Inflammatory macrophage (primary cell): ENCODE data around the gene SLC22A31.

Experiments
- DNase-seq, 2 donors: peaks; one replicate each; pipeline ENCODE4 v3.0.0-alpha.2; 2020 to 2022

The SLC22A31 gene

DNA sequence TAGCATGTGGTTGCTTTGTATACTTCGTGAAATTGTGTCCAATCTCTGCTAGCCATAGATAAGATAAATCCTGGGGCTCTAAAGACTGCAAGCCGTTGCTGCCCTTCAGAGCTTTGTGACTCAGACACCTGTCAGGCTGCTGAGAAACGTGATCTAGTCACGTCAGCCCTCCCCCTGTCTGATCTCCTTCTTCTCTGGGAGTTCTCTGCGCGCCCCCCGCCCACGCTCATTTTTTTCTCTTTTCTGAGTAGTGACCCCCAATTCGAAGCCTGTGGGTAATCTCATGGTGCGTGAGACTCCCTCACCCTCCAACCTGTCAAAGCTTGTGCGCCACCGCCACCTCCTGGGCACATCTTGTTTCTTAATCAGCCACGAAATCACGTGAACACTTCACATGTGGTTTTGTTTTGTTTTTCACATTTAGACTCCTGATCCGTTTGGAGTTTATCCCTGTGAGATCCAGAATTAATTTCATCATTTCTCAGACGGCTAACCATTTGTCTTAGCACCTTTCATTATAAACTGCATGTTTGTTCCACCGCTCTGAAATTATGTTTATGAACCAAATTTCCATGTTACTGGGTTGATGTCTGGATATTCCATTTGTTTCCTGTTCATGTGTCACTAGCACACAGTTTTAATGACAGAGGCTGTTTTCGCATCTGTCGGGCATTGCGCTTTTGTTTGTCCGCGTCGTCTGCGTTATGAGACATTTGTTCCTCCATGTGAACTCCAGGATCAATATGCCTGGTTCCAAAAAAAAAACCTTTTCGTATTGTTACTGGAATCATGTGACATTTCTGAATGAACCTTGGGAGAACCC lies 16.2 kb upstream of the SLC22A31 start:
- peak; percentile 78 to 82 for DNase-seq

DNA sequence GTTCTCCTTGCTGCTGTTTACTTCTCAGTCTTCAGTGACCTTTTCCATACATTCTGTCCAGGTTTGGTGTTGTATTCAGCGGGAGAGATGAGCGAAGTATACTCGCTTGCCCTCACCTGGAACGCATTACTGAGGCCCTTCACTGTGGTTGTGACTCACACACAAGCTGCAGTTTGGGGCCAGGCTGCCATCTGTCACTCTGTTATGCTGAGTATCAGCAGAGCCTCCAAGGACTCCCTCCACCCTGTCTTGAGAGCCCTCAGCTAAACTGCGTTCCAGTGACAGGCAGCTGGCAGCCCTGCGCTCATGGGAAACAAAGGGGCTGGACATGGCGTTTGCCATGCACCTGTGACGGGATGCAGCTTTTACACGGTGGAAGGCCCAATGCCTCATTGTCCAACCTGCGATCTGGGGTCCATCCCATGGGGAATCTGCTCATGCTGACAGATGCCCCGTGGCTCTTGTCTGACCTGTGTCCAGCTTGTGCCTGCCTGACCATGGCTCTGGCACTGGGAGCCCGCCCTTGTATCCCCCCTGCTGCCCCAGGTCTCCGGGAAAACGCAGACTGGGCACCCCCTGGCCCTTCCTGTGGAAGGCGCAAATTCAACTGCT lies 10.7 kb upstream of the SLC22A31 start:
- DNase-seq: no peak

DNA sequence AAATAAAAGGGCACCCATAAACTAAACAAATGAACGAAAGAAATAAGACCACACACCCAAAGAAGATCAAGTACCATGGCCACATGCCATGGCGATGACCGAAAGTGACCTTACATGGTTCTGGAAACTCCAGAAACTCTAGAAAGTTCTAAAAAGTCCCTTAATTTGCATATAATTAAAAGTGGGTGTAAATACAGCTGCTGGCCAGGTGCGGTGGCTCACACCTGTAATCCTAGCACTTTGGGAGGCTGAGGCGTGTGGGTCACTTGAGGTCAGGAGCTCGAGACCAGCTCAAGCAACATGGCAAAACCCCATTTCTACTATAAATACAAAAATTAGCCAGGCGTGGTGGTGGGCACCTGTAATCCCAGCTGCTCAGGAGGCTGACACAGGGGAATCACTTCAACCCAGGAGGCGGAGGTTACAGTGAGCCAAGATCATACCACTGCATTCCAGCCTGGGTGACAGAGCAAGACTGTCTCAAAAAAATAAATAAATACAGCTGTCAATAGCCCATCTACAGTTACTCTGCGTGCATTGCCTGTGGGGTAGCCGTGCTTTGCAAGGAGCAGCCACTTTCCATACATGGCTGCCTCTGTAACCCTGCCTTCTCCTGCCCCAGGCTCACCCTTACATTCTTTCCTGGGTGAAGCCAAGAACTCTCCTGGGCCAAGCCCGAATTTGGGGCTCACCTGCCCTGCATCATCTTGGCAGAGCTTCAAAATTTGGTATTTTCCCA lies 10.0 kb upstream of the SLC22A31 start:
- no peak for DNase-seq

DNA sequence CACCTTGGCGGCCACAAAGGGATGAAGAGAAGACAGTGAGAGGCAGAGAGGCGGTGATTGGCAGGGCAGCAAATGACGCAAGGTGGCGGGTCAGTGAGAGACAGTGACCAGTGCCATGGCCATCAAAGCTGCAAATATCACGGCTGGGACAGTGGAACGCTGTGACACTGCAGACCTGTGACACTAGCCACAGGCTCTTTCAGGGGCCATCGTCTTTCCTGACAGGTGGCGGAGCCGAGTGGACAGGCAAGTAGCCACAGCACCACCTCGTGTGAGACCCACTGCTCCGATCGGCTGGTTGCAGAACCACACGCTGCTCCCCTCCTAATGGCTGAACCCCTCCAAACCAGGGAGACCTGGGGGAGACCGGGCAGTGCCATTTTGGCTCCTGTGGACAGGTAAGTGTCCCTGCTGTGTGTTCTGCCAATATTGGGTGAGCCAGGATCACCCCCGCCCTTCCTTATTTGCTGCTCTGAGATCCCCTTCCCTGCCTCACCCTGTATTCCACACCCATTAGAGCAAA lies 9.2 kb upstream of the SLC22A31 start:
- DNase-seq: no peak

DNA sequence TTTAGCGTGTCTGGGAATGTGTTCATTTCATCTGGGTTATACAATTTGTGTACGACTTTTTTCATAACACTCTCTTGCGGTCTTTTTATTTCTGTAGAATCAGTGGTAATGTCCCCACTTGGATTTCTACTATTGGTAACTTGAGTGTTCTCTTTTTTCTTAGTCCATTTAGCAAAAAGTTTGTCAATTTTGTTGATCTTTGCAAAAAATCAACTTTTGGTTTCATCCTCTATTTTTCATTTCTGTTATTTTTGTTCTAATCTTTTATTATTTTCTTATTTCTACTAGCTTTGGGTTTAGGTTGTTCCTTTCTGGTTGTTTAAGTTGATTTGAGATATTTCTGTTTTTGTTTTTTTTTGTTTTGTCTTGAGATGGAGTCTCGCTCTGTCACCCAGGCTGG lies 7.7 kb upstream of the SLC22A31 start:
- DNase-seq: no peak

DNA sequence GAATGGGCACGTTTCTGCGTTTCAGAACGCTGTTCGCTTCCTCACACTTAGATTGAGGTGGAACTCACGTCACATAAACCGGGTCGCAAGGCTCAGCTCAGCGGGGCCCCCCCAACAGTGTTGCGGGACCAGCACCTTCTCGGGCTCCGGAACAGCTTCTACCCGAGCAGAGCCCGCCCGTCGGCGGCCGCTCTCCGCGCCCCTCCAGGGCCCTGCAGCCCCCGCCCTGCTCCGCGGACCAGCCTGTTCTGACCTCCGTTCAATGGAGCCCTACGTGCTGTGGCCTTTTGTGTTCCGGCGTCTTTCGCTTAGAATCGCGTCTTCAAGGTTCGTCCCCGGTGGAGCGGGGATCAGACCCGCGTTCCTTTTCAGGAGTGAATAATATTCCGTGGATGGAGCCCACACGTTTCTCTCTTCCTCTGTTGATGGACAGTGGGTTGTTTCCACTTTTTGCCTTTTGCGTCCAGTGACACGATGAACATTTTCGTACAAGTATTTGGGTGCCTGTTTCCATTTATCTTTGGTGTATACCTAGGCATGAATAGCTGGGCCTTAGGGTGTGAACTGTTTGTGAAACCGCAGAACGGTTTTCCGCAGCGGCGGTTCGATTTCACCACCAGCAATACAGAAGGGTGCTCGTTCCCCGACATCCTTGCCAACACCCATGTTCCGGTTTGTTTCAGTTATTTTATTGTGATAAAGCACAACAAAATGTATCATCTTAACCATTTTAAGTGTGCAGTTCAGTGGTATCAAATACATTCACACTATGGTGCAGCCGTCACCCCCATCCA lies 2.3 kb upstream of the SLC22A31 start:
- no peak for DNase-seq

DNA sequence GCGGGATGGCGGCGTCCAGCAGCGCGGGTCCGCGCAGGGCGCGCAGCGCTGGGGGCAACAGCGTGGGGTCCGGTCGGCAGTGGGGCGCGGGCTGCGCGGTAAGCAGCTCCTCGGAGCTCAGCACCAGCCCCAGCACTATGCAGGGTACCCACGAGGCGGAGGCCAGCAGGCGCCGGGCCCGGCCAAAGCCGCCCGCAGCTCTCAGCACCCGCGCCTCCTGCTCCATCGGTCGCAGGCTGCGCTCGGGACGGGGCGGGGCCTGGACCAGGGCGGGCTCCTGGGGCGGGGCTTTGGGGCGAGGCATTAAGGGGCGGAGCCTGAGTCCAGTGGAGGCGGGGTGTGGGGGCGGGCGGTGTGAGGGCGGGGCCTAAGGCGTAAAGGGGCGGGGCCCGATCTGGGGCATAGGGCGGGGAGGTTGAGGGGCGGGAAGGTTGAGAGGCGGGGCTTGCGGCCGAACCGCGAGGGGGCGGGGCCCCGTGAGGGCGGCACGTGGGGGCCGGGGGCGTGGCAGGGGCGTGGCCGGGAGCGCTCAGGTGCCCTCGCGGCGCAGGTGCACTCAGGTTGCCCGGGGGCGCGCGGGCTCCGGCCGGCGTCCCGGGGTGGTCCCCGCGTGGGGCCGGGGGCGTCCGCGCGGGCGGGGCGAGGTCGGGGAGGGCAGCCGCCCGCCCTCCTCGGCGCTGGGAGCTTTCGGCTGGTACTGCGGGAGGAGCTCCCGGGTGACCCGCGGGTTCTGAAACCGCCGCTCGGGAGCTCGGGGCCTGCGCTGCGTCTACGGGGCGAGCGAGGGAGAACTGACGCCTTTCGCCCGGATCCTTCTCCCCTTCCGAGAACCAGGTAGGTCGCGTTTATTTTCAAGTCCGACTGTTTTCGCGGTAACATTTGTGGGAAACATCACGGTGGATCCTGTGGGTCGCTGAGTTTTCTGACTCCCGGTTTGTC lies 1.4 kb upstream of the SLC22A31 start:
- DNase-seq: peak; percentile 56 to 59

DNA sequence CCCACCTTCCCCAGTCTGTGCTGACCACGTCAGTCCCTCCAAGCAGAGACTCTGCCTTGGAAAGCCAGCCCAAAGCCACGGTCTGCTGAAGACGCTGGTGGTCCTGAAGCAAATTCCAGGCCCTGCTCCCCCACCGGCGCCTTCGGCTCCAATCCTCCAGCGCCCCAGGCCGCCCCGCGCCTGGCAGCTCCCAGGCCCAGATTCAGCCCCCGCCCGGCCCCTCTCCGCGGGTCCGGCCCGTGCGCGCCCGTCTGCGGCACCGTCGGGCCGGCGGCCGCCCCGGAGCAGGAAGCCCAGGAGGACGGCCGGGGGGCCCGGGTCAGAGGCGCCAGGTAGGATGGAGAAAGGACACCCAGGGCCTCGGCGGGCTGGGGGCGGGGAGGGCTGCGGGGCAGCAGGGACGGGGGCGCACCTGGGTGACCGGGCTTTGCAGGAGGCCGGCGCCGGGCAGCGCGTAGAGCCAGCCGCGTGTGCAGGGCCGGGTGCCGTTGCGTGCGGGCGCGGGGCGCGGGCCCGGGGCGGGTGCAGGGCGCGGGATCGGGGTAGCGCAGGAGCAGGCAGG lies 594 bp upstream of the SLC22A31 start:
- no peak for DNase-seq

DNA sequence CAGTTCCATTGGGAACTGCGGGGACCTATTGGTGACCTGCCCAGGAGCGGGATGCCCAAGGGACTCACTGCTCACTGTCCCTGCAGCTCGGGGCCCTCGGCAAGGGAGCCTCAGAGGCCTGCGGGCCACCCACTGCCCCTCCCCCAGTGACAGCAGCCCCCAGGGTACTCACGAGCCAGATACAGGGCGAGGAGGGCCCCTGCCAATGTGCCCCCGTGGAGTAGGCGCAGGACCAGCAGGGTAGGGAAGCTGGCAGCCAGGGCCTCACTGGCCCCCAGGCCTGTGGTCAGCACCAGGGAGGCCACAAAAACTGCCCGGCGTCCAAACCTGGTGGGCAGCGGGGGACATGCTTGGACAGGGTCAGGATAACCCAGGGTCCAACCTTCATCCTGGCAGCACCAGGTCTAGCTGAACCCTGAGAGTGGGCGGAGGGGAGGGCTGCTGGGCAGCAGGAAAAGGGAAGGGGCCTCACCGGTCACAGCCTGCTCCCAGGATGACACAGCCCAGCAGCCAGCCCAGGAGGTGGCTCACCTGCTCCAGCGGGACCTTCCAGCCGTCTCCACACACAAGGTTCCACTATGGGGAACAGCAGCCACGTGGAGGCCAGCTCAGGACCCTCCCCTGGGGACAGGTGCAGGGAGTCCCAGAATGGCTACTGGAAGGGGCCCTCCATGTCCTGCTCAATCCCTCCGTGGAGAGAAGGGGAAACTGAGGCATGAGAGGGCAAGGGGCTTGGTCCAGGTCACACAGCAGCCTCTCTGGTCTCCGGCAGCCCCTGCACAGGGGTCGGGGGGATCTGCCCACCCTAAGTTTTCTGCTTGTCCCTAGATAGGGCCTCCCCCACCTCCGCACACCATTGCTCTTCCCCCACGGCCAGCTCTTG lies 855 bp downstream of the SLC22A31 start:
- DNase-seq: no peak

DNA sequence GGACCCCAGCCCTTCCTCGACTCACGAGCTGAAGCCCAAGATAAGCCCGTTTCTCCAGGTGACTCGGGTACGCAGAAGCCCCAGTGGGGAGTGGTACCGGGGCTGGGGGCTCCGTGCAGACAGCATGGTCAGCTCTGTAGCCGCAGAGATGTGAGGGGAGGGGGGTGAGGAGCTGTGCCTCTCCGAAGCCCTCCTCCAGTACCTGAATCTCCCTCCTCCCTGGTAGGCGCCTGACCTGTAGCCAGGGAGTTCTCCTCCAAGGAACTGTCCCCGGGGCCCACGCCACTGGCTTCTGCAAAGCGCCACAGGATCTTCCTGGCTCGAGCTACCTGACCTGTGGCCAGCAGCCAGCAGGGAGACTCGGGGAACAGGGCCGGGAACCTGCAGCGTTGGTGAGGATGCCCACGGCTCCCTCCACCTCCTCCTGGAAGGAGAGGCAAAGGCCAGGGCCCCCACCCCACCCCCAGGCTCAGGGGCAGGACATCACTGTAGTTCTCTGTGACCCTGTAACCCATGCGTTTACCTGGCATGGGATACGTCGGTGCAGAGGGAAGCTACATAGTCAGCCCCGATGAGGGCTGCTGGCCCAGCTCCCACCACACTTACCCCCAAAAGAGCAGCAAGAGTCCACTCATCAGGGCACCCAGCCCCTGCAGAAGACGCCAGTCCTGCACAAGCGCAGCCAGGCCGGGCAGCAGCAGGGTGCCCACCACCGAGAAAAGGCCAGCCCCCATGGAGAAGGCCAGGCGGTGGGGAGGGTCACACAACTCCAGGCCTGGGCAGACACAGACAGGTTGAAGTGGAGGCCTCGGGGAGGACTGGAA lies 1.7 kb downstream of the SLC22A31 start:
- DNase-seq: no peak

DNA sequence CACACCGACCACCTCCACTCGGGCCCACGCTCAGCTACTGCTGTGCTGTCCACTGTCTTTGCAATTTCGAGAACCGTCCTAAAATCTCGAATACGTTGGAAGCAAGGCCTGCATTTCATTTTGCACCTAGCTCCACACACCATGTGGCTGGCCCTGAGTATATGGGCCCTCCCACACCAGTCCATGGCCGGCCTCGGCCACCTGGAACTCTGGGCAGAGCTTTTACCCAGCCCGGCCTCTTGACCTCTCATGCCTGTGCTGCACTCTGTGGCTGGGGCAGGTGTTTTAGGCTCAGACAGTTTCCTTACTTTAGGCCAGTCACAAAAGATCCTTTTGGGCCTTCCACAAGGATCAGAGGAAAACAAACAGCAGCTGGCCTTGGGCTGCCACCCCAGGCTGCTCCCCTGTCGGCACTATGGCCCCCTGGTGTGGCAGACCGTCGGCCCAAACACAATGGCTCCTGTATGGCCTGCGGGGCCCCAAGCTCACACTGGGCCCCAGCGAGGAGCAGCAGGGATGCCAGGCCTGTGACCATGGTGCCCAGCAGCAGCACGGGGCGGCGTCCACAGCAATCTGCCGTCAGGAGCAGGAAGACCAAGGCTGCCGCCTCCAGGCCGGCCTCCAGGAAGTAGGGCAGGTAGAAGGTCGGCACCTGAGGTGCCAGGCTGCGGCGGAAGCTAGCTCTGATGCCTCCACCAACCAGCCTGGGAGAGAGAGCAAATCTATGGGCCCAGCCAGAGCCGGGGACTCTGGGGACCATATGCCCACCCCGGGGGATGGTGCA lies 2.5 kb downstream of the SLC22A31 start:
- no peak for DNase-seq

DNA sequence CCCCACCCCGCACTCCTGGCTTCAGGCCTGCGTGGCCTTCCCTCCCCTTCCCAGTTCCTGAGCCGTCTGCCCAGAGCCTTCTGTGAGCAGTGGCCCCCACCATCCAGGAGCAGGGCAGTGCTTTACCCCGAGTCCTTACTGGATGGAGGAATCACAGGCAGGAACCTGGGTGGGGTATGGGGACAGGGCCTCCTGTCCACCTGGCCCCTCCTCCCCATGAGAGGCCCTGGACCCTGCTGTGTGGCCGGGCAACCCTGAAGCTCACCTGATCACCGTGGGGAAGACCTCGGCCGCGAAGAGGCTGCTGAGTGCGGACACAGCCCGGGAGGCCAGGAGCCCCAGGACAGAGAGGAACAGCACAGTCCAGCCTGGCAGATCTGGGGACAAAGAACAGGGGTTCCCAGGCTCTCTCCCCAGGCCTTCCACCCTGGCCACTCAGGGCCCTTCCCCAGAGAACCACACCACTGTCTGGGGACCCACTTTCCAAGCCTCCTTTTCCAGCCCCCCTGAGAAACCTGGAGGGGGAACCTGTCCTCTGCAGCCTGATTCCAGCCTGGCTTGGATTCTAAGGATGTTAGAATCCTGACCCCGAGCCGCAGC lies 3.2 kb downstream of the SLC22A31 start:
- DNase-seq: no peak

DNA sequence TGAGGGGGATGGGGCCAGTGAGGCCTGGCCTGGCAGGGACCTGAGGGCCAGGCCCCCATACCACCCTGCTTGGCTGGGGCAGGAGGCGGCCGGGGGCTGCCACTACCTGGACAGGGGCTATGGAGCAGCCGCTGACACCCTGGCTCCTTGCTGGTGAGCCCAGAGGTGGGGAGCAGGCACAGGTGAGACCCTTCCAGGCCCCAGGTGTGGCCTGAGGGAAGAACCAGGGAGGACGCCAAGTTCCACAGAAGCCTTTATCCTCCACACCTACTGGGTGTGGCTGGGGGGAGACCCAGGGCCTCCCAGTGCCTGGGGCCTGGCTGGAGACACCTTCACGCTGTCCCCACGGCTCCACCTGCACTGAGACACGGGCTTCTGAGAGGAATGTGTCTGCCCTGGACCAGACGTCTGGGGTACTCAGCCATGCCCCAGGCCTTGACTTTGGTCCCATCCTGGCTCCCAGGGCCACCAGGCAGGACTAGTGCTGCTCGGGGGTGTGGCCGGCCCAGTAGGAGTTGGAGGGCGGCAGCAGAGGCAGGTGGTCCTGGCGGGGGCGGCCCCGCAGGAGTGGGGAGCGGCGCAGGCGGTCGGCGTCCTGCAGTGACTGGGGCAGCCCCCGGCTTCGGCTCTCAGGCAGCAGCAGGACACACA lies 4.7 kb downstream of the SLC22A31 start:
- no peak for DNase-seq

DNA sequence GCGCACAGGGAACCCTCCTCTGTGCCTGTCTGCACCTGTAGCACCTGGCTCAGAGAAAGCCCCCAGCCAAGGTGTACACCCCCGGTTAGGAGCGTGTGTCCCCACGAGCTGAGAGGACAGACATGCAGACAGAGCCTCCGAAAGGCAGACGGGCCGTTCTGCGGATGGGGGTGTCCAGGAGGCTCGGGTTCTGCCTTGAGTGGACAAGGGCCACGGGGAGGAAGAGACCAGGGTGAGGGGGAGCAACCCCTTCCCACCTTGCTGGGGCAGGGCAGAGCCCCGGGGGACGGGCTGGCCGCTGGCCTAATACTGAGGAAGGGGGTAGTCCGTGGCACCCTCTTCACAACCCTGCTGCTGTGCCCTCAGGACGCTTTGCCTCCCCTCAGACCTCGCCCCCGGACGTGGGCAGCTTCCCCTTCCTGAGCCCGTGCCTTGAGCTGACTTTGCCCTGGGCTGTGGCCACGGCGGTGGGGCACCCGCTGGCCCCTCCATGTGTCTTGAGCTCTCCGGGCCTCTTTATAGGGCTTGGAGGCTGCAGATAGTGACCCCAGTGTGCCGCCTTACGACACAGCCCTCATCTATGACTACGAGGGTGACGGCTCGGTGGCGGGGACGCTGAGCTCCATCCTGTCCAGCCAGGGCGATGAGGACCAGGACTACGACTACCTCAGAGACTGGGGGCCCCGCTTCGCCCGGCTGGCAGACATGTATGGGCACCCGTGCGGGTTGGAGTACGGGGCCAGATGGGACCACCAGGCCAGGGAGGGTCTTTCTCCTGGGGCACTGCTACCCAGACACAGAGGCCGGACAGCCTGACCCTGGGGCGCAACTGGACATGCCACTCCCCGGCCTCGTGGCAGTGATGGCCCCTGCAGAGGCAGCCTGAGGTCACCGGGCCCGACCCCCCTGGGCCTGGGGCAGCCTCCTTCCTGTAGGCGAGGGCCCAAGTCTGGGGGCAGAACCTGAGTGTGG lies 5.7 kb downstream of the SLC22A31 start:
- peak in 1 of 2 donors; percentile 17 for DNase-seq

DNA sequence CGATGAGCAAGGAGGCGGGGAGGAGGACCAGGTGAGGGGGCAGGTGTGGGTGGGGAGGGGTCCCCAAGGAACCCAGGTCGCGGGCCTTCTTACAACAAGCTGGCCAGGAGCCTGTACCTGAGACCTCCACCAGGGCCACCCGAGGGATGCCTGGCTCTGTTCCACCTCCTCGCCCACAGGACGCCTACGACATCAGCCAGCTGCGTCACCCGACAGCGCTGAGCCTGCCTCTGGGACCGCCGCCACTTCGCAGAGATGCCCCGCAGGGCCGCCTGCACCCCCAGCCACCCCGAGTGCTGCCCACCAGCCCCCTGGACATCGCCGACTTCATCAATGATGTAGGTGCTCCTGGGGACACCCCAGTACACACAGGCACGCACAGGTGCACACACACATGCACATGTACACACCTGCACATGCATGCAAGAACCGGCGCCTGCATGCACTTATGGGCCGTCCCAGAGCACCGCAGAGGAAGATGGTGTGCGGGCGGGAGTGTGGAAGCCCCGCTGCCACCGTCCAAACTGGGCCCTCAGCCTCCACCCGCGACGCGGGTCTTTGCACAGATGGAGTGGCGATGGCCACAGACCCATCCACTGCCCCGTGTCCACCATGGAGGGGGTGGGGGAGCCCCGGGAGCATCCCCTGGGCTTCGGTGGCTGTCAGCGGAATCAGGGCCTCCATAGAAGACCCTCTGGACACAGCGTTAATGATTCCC lies 6.6 kb downstream of the SLC22A31 start:
- no peak for DNase-seq
